GM13976 (cell line): ENCODE measurements around the gene PLCH1.

Experiments used
- DNase-seq: peaks from one replicate; pipeline ENCODE4 v3.0.0; 2012; ENCODE audit warnings: low spot score
- CTCF ChIP-seq: IDR thresholded peaks from 2 replicates; pipeline ENCODE4 v1.5.1; 2012; ENCODE audit warnings: borderline replicate concordance, mild to moderate bottlenecking; ENCODE audit not compliant: insufficient read depth; ENCODE audit errors: extremely low read depth, missing control alignments, control extremely low read depth
- in situ Hi-C: fragments of 300-500 bp; cut with MboI; formaldehyde crosslinking; loops from one replicate; pipeline ENCODE4 v1.12.0; 2022; ENCODE audit warnings: low sequenced_read_pairs, mixed read lengths, inconsistent platforms; ENCODE audit not compliant: unreplicated experiment

PLCH1 gene

GRCh38 chr3:155491696-155492095, 253.2 kb downstream of the PLCH1 start:
- no peak for TF ChIP-seq CTCF
- in situ Hi-C loops, result no loop called here
- no peak for DNase-seq

- in situ Hi-C loops, result no loop called here
- no peak for DNase-seq
- TF ChIP-seq CTCF, result no peak
Observed at GRCh38 chr3:155488671-155489070, 256.2 kb downstream of the PLCH1 start.

GRCh38 chr3:155485897-155486296, 259.0 kb downstream of the PLCH1 start:
- in situ Hi-C loops, result no loop called here
- TF ChIP-seq CTCF, result no peak
- no peak for DNase-seq

- TF ChIP-seq CTCF, result no peak
- DNase-seq, result no peak
- in situ Hi-C loops, result no loop called here
Observed at GRCh38 chr3:155481591-155481990, 263.3 kb downstream of the PLCH1 start.

- TF ChIP-seq CTCF, result no peak
- in situ Hi-C loops, result no loop called here
- no peak for DNase-seq
Observed at GRCh38 chr3:155481089-155481488, 263.8 kb downstream of the PLCH1 start.

- no peak for DNase-seq
- no peak for TF ChIP-seq CTCF
Observed at GRCh38 chr3:155465664-155466063, 279.2 kb downstream of the PLCH1 start.

GRCh38 chr3:155462672-155463071, 282.2 kb downstream of the PLCH1 start:
- no peak for DNase-seq
- TF ChIP-seq CTCF, result no peak
- in situ Hi-C loops, result no loop called here

More at GRCh38 chr3:155465664-155466063, 279.2 kb downstream of the PLCH1 start:
- in situ Hi-C loops, result no loop called here
